ENCODE results near the gene PLCB4. TPM values are rescaled to one million over a fixed set of nuclear protein-coding genes. Genes with fewer than 3 reads are reported as not detected.

The PLCB4 gene
- total and polyA plus RNA-seq, 8 donors: 0.56 to 9.3 (median 2.3) TPM

DNA sequence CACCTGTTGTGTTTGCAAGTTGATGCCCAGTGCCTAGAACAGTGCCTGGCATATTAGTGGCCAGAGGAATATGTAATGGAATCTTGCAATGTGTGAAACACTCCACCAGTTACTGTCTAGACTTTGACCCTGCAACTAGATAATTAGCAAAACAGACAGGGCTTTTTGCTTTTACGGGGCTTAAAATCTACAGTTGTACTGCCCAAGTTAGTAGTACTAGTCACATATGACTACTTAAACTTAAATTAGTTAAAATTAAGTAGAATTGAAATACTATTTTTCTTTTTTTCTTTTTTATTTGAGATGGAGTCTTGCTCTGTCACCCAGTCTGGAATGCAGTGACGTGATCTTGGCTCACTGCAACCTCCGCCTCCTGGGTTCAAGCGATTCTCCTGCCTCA lies 44.3 kb upstream of the PLCB4 start:
- ATAC-seq: no peak
- Histone ChIP-seq H3K27ac (no peak overlapping the region), H3K27me3 (no peaks in the 10 kb centered on the region), H3K36me3 (no peaks in the 10 kb centered on the region), H3K4me1 (no peaks in the 10 kb centered on the region), H3K4me3 (no peak overlapping the region), H3K9me3 (no peaks in the 10 kb centered on the region)
- no peak for DNase-seq
- TF ChIP-seq, protein P1, sequence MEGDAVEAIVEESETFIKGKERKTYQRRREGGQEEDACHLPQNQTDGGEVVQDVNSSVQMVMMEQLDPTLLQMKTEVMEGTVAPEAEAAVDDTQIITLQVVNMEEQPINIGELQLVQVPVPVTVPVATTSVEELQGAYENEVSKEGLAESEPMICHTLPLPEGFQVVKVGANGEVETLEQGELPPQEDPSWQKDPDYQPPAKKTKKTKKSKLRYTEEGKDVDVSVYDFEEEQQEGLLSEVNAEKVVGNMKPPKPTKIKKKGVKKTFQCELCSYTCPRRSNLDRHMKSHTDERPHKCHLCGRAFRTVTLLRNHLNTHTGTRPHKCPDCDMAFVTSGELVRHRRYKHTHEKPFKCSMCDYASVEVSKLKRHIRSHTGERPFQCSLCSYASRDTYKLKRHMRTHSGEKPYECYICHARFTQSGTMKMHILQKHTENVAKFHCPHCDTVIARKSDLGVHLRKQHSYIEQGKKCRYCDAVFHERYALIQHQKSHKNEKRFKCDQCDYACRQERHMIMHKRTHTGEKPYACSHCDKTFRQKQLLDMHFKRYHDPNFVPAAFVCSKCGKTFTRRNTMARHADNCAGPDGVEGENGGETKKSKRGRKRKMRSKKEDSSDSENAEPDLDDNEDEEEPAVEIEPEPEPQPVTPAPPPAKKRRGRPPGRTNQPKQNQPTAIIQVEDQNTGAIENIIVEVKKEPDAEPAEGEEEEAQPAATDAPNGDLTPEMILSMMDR (IDR thresholded peaks at IDR 0.05): no peak
- 87 to 91% methylated on average over 4 of the region's 4 CpGs for WGBS, 2 donors
- FAIRE-seq: no peak
- intact Hi-C loops (cut with DNase I): no loop called here

DNA sequence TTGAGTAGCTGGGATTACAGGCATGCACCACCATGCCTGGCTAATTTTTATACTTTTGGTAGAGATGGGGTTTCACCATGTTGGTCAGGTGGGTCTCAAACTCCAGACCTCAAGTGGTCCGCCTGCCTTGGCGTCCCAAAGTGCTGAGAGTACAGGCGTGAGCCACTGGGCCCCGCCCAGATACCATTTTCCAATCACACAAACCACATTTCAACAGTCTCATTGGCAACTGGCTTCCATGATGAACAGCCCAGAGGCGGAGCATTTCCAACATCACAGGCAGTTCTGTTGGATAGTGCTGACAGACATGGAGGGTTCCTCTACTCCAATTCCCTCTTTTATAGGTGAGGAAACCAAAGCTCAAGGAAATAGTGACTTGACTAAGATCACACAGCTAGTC lies 43.9 kb upstream of the PLCB4 start:
- TF ChIP-seq, protein P1 (IDR thresholded peaks at IDR 0.05): no peak
- intact Hi-C loops (cut with DNase I): no loop called here
- no peak overlapping the region for H3K27ac ChIP-seq
- no peak overlapping the region for H3K4me3 ChIP-seq
- DNase-seq (no peak), FAIRE-seq (no peak), ATAC-seq (no peak)
- H3K9me3 ChIP-seq: no peaks in the 10 kb centered on the region
- H3K36me3 ChIP-seq: no peaks in the 10 kb centered on the region
- no peaks in the 10 kb centered on the region for H3K4me1 ChIP-seq
- 88 to 89% methylated on average over 5 of the region's 5 CpGs for WGBS, 2 donors
- no peaks in the 10 kb centered on the region for H3K27me3 ChIP-seq

DNA sequence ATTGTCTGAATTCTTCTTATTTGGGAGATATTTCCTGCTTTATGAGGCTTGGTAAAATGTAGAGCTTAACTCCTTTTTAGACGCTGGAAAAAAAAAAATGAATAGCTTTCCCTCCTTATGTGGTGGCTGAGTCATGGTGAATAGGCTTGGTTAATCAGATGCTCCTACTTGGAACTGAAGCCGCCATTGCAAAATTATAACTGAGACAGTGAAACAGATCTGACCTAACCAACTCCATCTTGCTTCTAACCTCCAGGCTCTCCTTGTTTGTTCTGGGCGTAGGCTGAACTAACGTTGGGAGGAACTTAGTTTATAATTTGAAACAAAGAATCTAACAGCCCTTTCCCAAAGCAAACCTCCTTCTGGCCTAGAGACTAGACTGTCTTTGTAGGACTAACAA lies 43.2 kb upstream of the PLCB4 start:
- H3K4me3 ChIP-seq: no peak overlapping the region
- H3K4me1 ChIP-seq: no peaks in the 10 kb centered on the region
- H3K36me3 ChIP-seq: no peaks in the 10 kb centered on the region
- DNase-seq: no peak
- TF ChIP-seq, protein P1 (IDR thresholded peaks at IDR 0.05): no peak
- intact Hi-C loops (cut with DNase I): no loop called here
- H3K27me3 ChIP-seq: no peaks in the 10 kb centered on the region
- FAIRE-seq: no peak
- ATAC-seq: no peak
- H3K27ac ChIP-seq: no peak overlapping the region
- no peaks in the 10 kb centered on the region for H3K9me3 ChIP-seq
- 66 to 68% methylated on average over 4 of the region's 4 CpGs for WGBS, 2 donors

DNA sequence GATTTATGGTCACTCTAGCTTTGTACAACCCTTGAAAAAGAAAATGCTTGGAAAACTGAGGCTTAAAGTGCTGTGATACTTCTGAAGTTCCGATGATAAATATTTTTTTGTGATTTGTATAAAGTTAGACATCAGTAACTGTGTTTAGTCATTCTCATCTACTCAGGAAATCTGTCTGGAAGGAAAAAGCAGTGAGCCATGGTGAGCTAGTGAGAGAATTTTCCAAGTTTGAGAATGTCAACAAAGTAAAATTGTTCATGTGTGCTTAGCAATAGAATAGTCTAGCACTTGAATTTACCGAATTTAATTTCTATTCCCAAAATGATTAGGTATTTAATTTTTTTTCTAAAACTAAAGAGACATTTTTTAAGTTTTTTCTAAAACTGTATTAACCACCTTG lies 41.3 kb upstream of the PLCB4 start:
- Histone ChIP-seq H3K4me1 (no peaks in the 10 kb centered on the region), H3K36me3 (no peaks in the 10 kb centered on the region), H3K27ac (no peak overlapping the region), H3K9me3 (no peaks in the 10 kb centered on the region), H3K27me3 (no peaks in the 10 kb centered on the region), H3K4me3 (no peak overlapping the region)
- FAIRE-seq (no peak), ATAC-seq (no peak), DNase-seq (no peak)
- intact Hi-C loops (cut with DNase I): no loop called here
- TF ChIP-seq, protein P1 (IDR thresholded peaks at IDR 0.05): no peak
- 57 to 79% methylated on average over 2 of the region's 2 CpGs for WGBS, 2 donors

DNA sequence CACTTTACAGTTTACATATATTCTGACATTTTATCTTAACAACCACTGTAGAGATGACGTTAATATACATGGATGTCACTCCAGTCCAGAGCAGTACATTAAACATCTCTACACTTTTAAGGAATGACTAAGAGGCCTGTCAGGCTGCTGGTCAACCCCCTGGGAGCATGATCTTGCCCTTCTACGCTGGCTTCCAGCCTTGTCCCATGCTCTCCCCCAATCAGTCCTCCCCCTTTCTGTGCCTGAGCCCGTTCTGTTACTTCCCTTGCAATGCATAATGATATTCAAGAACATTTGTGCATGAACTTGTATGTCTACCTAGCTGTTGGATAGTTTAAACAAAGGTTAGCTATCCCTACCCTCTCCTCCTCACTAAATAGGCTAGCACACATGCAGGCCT lies 40.5 kb upstream of the PLCB4 start:
- no peaks in the 10 kb centered on the region for H3K36me3 ChIP-seq
- ATAC-seq (no peak), DNase-seq (no peak), FAIRE-seq (no peak)
- no peaks in the 10 kb centered on the region for H3K9me3 ChIP-seq
- H3K4me1 ChIP-seq: no peaks in the 10 kb centered on the region
- no peaks in the 10 kb centered on the region for H3K27me3 ChIP-seq
- H3K27ac ChIP-seq: no peak overlapping the region
- WGBS, 2 donors: 69 to 75% methylated on average over 3 of the region's 3 CpGs
- H3K4me3 ChIP-seq: no peak overlapping the region
- TF ChIP-seq, protein P1 (IDR thresholded peaks at IDR 0.05): no peak
- intact Hi-C loops (cut with DNase I): no loop called here

All from pancreas (tissue), 10 donors.